AG04449 (cell line): ENCODE results near the gene TMEM43.

ENCODE experiments used
- CTCF ChIA-PET: fragments of 350-600 bp; formaldehyde crosslinking; extraction: SDS; loops from one replicate; lab custom pipeline; 2021; ENCODE audit warnings: antibody characterized with exemption; lab: Yijun Ruan, JAX
- POLR2A ChIA-PET: fragments of 400-600, 350-600 bp; formaldehyde crosslinking; extraction: SDS; loops from one replicate; lab custom pipeline; 2020; ENCODE audit warnings: antibody characterized with exemption, inconsistent platforms; lab: Yijun Ruan, JAX
- DNase-seq: peaks from one replicate; pipeline ENCODE4 v3.0.0-alpha.2; 2010; ENCODE audit warnings: low read depth, low spot score
- H3K4me3 ChIP-seq: 2 replicates; pipeline ENCODE4 v1.5.1; 2011; ENCODE audit warnings: low read depth, mild to moderate bottlenecking, control low read depth, low read length
- TF ChIP-seq, protein P1 (sequence below): IDR thresholded peaks from one replicate; pipeline ENCODE4 v1.5.1; 2011; ENCODE audit warnings: mild to moderate bottlenecking, moderate library complexity, low read length, control low read depth, inconsistent platforms; ENCODE audit not compliant: insufficient read depth; ENCODE audit errors: missing control alignments

The TMEM43 gene

DNA sequence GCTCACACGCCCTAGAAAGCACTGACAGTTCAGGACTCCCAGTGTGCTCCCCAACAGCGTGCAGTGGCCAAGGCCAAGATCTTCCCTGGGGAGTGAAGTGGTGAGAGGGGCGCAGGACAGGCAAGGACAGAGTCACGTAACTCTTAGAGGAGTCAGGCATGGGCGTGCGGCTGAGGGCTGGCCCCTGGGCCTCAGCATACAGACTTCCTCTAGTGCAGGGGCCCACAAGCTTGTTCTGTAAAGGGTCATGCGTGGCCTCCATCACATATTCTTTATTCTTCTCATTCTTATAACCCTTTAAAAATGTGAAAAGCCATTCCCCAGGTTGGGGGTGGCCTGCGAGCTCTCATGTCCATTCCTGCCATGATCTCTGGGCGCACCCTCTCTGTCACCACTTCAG is 25.2 kb downstream of the TMEM43 start:
- ChIA-PET POLR2A (no interaction called here), CTCF (interaction anchor here (0.8 to 1.0 kb wide), 2 partner anchors 11 to 112 kb away, joined by 3 read pairs; no protein-coding TSS in a partner anchor)
- TF ChIP-seq, protein P1, sequence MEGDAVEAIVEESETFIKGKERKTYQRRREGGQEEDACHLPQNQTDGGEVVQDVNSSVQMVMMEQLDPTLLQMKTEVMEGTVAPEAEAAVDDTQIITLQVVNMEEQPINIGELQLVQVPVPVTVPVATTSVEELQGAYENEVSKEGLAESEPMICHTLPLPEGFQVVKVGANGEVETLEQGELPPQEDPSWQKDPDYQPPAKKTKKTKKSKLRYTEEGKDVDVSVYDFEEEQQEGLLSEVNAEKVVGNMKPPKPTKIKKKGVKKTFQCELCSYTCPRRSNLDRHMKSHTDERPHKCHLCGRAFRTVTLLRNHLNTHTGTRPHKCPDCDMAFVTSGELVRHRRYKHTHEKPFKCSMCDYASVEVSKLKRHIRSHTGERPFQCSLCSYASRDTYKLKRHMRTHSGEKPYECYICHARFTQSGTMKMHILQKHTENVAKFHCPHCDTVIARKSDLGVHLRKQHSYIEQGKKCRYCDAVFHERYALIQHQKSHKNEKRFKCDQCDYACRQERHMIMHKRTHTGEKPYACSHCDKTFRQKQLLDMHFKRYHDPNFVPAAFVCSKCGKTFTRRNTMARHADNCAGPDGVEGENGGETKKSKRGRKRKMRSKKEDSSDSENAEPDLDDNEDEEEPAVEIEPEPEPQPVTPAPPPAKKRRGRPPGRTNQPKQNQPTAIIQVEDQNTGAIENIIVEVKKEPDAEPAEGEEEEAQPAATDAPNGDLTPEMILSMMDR: no peak
- DNase-seq: no peak
- no peak overlapping the region for H3K4me3 ChIP-seq

DNA sequence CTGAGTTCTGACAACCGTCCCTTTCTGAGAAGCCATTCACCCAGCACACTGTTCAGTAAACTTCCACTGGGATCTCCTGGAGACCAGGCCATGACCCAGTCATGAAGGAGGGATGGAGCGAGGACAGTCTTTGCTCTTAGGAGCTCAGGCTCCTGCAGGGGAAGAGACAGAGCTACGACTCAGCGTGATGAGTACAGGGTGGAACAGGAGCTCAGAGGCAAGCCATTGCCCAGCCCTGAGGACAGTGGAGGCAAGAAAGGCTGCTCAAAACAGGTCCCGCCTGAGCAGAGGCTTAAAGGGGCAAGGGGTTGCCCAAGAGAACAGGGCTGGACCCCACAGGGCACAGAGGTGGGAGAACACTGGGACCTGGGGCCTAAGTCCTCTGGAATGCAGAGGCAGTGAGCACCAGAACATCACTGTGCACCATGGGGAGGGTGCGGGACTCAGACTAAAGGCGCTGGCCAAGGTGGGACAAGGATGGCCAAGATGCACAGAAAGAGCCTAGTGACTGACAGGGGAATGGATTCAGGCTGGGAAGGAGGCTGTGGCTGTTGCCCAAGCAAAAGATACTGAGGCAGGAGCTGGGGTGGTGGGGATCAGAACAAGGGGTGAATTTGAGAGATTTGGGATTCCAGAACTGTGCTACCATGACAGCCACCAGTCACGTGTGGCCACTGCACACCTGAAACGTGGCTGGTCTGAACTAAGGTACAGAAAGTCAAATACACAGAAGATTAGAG is 25.8 kb downstream of the TMEM43 start:
- H3K4me3 ChIP-seq: no peak overlapping the region
- DNase-seq: no peak
- POLR2A ChIA-PET: no interaction called here
- CTCF ChIA-PET: interaction anchor here (0.8 to 1.0 kb wide), 3 partner anchors 10 to 111 kb away, joined by 3 read pairs; no protein-coding TSS in a partner anchor
- TF ChIP-seq, protein P1: no peak

DNA sequence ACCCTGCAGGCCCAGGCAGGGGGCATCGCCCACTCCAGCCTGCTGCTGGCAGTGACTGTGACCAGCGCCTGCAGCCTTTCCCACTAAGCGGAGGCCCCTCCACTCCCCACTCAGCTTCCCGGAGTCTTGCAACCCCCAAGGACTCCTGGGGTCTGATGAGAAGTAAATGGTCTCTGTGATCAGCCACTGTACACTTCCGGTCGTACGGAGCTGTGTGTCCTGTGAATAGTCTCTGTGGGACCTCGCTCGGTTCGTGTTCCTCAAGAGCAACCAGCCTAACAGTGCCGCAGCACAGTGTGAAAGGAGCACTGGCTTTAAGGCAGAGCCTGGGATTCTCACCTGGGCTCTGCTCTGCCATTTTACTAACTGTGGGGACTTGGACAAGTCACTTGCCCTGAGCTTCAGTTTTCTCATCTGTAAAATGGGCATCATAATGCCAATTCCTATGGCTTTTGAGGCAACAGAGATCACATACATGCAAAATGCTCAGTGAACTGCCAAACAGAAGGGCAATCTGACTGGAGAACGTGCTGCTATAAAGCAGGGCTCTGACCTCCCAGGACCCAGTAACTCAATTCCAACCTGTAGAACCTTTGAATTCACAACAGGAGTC is 26.7 kb downstream of the TMEM43 start:
- CTCF ChIA-PET: interaction anchor here (0.8 kb wide), 1 partner anchor 15 kb away, joined by 3 read pairs; no protein-coding TSS in a partner anchor
- no peak for DNase-seq
- POLR2A ChIA-PET: no interaction called here
- H3K4me3 ChIP-seq: no peak overlapping the region
- TF ChIP-seq, protein P1: no peak

DNA sequence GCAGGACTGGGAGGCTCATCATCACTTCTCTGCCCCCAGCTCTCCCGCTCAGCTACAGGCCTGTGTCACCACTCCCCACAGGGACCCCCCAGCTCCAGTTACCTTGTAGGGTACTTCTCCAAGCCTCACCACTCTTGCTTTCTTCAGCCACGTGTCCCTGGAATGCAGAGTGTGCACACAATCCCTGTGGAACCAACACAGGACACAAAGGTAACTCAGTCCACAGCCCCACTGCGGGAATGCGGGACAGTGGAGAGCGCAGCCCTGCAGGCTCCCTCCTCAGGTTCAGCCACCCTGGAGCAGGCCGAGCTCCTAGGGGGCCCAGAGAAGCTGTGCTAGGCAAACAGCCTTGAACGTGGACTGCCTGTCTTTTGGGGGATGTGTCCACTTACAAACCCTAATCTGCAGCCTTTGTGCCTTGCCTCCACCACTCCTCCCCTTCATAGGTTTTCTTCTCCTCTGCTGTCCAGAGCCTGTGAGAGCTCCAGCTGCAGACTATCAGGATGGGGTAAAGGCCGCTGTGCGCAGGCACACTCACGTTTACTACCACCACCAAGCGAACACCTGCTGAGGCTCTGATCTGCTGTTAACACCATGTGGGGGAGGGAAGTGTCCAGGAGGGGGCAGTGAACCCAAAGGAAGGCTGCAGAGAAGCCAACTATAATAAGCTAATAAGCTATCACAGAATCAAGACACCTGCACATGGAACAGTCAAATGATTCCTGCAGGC is 27.5 kb downstream of the TMEM43 start:
- DNase-seq: no peak
- H3K4me3 ChIP-seq: no peak overlapping the region
- CTCF ChIA-PET: interaction anchor here (0.9 to 1.3 kb wide), 3 partner anchors 9 to 256 kb away, joined by 4 to 5 read pairs (median 5); no protein-coding TSS in a partner anchor
- POLR2A ChIA-PET: no interaction called here
- TF ChIP-seq, protein P1: peak; percentile 25

DNA sequence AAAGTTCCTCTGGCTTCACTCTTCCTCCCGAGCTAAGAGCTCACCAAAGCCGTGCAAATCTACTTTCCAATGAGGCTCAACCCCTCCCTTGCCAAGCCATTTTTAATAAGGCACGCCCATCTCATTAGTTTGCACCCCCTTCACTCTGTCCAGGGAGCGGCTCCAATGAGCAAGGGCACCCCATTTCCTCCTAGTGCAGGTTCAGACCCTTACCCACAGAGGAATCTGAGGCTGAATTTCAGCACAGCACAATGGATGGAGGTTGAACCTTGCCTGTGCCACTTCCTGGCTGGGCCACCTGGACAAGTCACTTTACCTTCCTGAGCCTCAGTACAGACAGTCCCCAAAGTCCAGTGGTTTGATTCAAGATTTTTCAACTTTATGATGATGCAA is 28.1 kb downstream of the TMEM43 start:
- DNase-seq: no peak
- TF ChIP-seq, protein P1: no peak
- POLR2A ChIA-PET: no interaction called here

More for the DNA sequence above, 28.1 kb downstream of the TMEM43 start:
- CTCF ChIA-PET: interaction anchor here (0.9 to 1.3 kb wide), 4 partner anchors 9 to 495 kb away, joined by 4 to 5 read pairs (median 4); no protein-coding TSS in a partner anchor
- no peak overlapping the region for H3K4me3 ChIP-seq
